Ishikawa (cell line): Measurements from ENCODE around the gene SF3A1.

Experiments
- CEBPB ChIP-seq: IDR thresholded peaks from 2 replicates; pipeline ENCODE4 v1.6.1; 2012
- CREB1 ChIP-seq: IDR thresholded peaks from 2 replicates; pipeline ENCODE4 v1.6.1; 2012; ENCODE audit warnings: low read depth
- EGR1 ChIP-seq: IDR thresholded peaks from 2 replicates; pipeline ENCODE4 v1.6.1; 2012
- EP300 ChIP-seq: IDR thresholded peaks from 2 replicates; pipeline ENCODE4 v1.6.1; 2012; ENCODE audit warnings: borderline replicate concordance
- FOXM1 ChIP-seq: IDR thresholded peaks from 2 replicates; pipeline ENCODE4 v1.6.1; 2012; ENCODE audit warnings: low read depth, borderline replicate concordance
- NFIC ChIP-seq: IDR thresholded peaks from 2 replicates; pipeline ENCODE4 v1.6.1; 2012
- RAD21 ChIP-seq: IDR thresholded peaks from 2 replicates; pipeline ENCODE4 v1.6.1; 2012; ENCODE audit warnings: low read depth
- TAF1 ChIP-seq: IDR thresholded peaks from 2 replicates; pipeline ENCODE4 v1.6.1; 2012; ENCODE audit warnings: low read depth, mild to moderate bottlenecking
- TCF12 ChIP-seq: IDR thresholded peaks from 2 replicates; pipeline ENCODE4 v1.6.1; 2012; ENCODE audit warnings: low read depth
- TEAD4 ChIP-seq: IDR thresholded peaks from 2 replicates; pipeline ENCODE4 v1.6.1; 2012
- YY1 ChIP-seq: IDR thresholded peaks from 2 replicates; pipeline ENCODE4 v1.6.1; 2012; ENCODE audit warnings: low read depth
- ZBTB7A ChIP-seq: IDR thresholded peaks from 2 replicates; pipeline ENCODE4 v1.6.1; 2012; ENCODE audit warnings: low read depth
- TF ChIP-seq, protein P1 (sequence below): IDR thresholded peaks from 2 replicates; pipeline ENCODE4 v1.6.1; 2012
- TF ChIP-seq, protein P2 (sequence below): IDR thresholded peaks from 2 replicates; pipeline ENCODE4 v1.6.1; 2012
- TF ChIP-seq, protein P3 (sequence below): IDR thresholded peaks from 2 replicates; pipeline ENCODE4 v1.6.1; 2012; ENCODE audit warnings: low read depth, mild to moderate bottlenecking

The SF3A1 gene

DNA sequence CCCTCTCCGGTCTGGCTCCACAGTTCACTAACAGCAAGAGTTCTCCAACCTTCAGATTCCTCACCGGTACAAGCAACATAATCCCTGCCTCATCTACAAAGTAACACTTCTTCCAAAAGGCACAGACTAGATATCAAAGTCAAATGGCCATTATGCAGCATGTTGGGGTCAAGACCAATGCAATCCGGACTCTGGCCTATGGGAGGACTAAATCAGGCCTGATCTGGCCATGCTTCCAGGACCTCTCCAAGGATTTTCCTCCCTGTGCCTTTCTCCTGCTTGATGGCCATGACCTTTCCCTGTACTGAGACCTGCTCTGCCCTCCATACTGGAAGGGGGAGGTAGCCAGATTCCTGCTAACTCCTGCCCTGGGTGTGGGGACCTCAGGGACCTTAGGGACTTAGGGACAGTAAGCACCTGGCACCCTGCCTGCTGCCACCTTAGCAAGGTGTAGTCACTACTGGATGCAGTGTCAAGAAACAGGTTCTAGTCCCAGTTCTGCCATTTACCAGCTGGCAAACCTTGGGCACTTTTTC is 36.6 kb downstream of the SF3A1 start:
- no peak for TF ChIP-seq EGR1

DNA sequence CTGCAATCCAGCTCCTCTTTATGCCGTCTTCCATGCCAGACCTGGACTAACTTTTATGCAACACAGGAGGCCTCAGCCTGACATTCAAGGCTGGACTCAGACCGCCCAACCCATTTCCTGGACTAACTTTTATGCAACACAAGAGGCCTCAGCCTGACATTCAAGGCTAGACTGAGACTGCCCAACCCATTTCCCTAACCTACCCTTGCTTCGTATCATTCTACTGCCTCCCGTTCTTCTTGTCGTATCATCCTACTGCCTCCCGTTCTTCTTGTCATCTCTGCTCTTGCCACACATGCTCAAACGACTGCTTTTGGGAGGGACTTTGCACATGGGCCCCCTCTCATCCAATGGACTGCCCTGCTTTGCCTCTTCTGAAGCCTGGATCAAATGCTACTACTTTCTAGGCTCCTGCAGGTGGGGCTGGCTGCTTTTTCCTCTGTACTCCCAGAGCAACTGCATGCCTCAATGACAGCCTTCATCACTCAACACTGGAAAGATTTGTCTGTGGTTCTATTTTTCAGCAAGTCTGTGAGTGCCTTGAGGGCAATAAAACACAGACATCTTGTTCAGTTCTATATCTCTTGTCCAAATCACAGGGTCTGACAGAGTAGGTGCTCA is 37.8 kb downstream of the SF3A1 start:
- TF ChIP-seq NFIC, result no peak
- no peak for TF ChIP-seq ZBTB7A
- TF ChIP-seq, protein P1, sequence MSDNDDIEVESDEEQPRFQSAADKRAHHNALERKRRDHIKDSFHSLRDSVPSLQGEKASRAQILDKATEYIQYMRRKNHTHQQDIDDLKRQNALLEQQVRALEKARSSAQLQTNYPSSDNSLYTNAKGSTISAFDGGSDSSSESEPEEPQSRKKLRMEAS, result no peak
- TF ChIP-seq CEBPB, result no peak
- no peak for TF ChIP-seq TEAD4
- no peak for TF ChIP-seq FOXM1
- no peak for TF ChIP-seq EP300
- no peak for TF ChIP-seq EGR1
- TF ChIP-seq RAD21, result no peak
- no peak for TF ChIP-seq TAF1
- no peak for TF ChIP-seq TCF12
- no peak for TF ChIP-seq CREB1
- TF ChIP-seq, protein P2, sequence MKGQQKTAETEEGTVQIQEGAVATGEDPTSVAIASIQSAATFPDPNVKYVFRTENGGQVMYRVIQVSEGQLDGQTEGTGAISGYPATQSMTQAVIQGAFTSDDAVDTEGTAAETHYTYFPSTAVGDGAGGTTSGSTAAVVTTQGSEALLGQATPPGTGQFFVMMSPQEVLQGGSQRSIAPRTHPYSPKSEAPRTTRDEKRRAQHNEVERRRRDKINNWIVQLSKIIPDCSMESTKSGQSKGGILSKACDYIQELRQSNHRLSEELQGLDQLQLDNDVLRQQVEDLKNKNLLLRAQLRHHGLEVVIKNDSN, result no peak
- TF ChIP-seq, protein P3, sequence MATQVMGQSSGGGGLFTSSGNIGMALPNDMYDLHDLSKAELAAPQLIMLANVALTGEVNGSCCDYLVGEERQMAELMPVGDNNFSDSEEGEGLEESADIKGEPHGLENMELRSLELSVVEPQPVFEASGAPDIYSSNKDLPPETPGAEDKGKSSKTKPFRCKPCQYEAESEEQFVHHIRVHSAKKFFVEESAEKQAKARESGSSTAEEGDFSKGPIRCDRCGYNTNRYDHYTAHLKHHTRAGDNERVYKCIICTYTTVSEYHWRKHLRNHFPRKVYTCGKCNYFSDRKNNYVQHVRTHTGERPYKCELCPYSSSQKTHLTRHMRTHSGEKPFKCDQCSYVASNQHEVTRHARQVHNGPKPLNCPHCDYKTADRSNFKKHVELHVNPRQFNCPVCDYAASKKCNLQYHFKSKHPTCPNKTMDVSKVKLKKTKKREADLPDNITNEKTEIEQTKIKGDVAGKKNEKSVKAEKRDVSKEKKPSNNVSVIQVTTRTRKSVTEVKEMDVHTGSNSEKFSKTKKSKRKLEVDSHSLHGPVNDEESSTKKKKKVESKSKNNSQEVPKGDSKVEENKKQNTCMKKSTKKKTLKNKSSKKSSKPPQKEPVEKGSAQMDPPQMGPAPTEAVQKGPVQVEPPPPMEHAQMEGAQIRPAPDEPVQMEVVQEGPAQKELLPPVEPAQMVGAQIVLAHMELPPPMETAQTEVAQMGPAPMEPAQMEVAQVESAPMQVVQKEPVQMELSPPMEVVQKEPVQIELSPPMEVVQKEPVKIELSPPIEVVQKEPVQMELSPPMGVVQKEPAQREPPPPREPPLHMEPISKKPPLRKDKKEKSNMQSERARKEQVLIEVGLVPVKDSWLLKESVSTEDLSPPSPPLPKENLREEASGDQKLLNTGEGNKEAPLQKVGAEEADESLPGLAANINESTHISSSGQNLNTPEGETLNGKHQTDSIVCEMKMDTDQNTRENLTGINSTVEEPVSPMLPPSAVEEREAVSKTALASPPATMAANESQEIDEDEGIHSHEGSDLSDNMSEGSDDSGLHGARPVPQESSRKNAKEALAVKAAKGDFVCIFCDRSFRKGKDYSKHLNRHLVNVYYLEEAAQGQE, result no peak
- no peak for TF ChIP-seq YY1

DNA sequence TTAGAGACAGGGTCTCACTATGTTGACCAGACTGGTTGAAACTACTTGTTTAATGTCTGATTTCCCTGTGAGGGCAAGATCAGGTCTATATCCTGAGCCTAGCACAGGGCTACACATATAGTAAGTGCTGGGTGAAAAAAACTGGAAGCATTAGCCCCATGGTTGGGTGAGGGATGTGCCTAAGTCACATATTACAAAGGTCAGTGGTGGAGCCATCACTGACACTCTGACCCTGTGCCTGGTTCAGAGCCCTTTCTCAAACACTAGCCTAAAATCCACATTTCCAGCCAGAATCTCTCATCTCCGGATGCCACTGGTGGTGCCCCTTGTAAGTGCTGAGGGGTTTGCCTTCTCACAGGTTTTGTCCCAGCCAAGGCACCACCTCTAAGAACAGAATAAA is 38.9 kb downstream of the SF3A1 start:
- TF ChIP-seq FOXM1 (no peak), EP300 (no peak), ZBTB7A (no peak), CEBPB (no peak), TEAD4 (no peak), EGR1 (no peak), YY1 (no peak), TAF1 (no peak), NFIC (no peak), RAD21 (no peak), TCF12 (no peak), CREB1 (no peak)
- TF ChIP-seq, protein P3, result no peak
- TF ChIP-seq, protein P2, result no peak
- TF ChIP-seq, protein P1, result no peak

DNA sequence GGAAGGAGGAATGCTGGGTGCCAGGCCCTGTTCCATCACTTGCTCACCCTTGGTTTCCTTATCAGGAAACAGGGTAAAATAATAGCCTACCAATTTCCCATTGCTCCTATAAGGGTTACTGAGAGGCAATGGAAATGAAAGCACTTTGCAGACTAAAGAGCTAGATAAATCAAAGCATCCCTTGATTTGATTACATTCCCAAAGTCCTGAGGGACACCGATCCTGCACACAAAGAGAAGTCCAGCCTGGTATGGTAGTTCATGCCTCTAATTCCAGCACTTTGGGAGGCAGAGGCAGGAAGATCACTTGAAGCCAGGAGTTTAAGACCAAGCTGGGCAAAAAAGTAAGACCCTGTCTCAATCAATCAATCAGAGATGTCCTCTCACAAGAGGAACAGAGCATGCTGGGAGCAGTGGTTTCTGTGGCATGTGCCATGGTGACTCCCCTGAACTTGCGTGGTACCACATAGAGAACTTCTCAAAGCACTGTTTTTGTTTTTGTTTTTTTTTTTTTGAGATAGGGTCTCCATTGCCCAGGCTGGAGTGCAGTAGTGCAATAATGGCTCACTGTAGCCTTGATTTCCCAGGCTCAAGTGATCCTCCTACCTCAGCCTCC is 40.6 kb downstream of the SF3A1 start:
- no peak for TF ChIP-seq CEBPB
- TF ChIP-seq, protein P1, result no peak
- TF ChIP-seq TCF12, result no peak
- TF ChIP-seq EGR1, result no peak
- TF ChIP-seq EP300, result no peak

DNA sequence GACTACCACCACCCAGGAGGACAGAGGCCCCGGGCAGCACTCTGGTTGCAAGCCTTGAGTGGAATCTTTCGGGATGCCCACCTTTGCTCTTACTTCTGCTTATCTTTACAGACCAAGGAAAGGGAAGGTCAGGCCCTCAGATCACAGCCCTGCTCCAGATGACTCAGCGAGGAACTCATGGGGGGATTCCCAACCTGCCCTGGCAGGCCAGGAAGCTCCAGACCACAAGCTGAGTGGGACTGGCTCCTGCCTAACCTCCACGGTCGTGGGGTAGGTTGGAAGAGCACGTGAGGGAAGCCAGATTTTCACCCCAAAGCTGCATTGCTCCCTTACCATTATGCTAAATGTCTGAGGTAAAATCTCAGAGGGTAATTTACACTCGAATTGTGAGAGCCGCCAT is 41.8 kb downstream of the SF3A1 start:
- TF ChIP-seq, protein P2, result no peak
- TF ChIP-seq EGR1 (no peak), CEBPB (no peak), YY1 (no peak)
